ENCODE measurements around the gene AP4E1. TPM values are rescaled to one million over a fixed set of nuclear protein-coding genes. Genes with fewer than 3 reads are reported as not detected.
"Not testable (repeated sequence)": the region's sequence is repeated elsewhere in the genome, so short reads cannot be mapped to it uniquely, and the experiment has no call there.

AP4E1 gene
- total and polyA plus RNA-seq, 12 donors: 2.0 to 11.1 (median 8.8) TPM

- intact Hi-C loops (cut with DNase I): no loop called here
- H3K4me1 ChIP-seq: peaks cover 0 to 5% (median 0%) of the 10 kb centered on the region in 9 donors
- H3K27me3 ChIP-seq: no peaks in the 10 kb centered on the region
- H3K4me3 ChIP-seq: no peak overlapping the region
- 89% methylated on average over 3 of the region's 3 CpGs for WGBS, 2 donors
- no peaks in the 10 kb centered on the region for H3K9me3 ChIP-seq
- no peak for TF ChIP-seq CTCF (IDR thresholded peaks at IDR 0.05)
- ATAC-seq (no peak), DNase-seq (no peak)
- no peaks in the 10 kb centered on the region for H3K36me3 ChIP-seq
- no peak overlapping the region for H3K27ac ChIP-seq
Observed at GRCh38 chr15:51025454-51025846, 117.0 kb downstream of the AP4E1 start.

- ATAC-seq: peak in 2 of 8 donors; percentile 24 to 63
- TF ChIP-seq CTCF (IDR thresholded peaks at IDR 0.05): no peak
- H3K9me3 ChIP-seq: no peaks in the 10 kb centered on the region
- H3K27ac ChIP-seq: no peak overlapping the region
- H3K36me3 ChIP-seq: no peaks in the 10 kb centered on the region
- 82 to 91% methylated on average over 6 of the region's 6 CpGs for WGBS, 2 donors
- peaks cover 0 to 3% (median 0%) of the 10 kb centered on the region in 9 donors for H3K4me1 ChIP-seq
- no peaks in the 10 kb centered on the region for H3K27me3 ChIP-seq
- DNase-seq: no peak
- no peak overlapping the region for H3K4me3 ChIP-seq
- intact Hi-C loops (cut with DNase I): no loop called here
Observed at GRCh38 chr15:51030649-51031316, 122.3 kb downstream of the AP4E1 start.

- H3K27ac ChIP-seq; H3K36me3 ChIP-seq; H3K4me3 ChIP-seq; ATAC-seq; intact Hi-C loops (cut with DNase I); H3K9me3 ChIP-seq; DNase-seq; H3K4me1 ChIP-seq; H3K27me3 ChIP-seq: not testable (repeated sequence)
- WGBS, 2 donors: 95 to 96% methylated on average over 12 to 13 of the region's 13 CpGs
Observed at GRCh38 chr15:51037474-51037873, 129.0 kb downstream of the AP4E1 start.

- TF ChIP-seq CTCF (IDR thresholded peaks at IDR 0.05): no peak
- DNase-seq (no peak), ATAC-seq (no peak)
- Histone ChIP-seq H3K9me3 (no peaks in the 10 kb centered on the region), H3K4me1 (no peaks in the 10 kb centered on the region), H3K4me3 (no peak overlapping the region), H3K36me3 (no peaks in the 10 kb centered on the region), H3K27me3 (no peaks in the 10 kb centered on the region), H3K27ac (no peak overlapping the region)
- intact Hi-C loops (cut with DNase I): no loop called here
- 88 to 89% methylated on average over 7 of the region's 7 CpGs for WGBS, 2 donors
Observed at GRCh38 chr15:51038162-51038973, 129.9 kb downstream of the AP4E1 start.

GRCh38 chr15:51038974-51039319, 130.5 kb downstream of the AP4E1 start:
- no peaks in the 10 kb centered on the region for H3K27me3 ChIP-seq
- H3K9me3 ChIP-seq: no peaks in the 10 kb centered on the region
- no peaks in the 10 kb centered on the region for H3K4me1 ChIP-seq
- no peaks in the 10 kb centered on the region for H3K36me3 ChIP-seq
- no peak for TF ChIP-seq CTCF (IDR thresholded peaks at IDR 0.05)
- 88 to 94% methylated on average over 2 of the region's 2 CpGs for WGBS, 2 donors
- intact Hi-C loops (cut with DNase I): no loop called here
- no peak overlapping the region for H3K4me3 ChIP-seq
- no peak overlapping the region for H3K27ac ChIP-seq
- DNase-seq (no peak), ATAC-seq (no peak)

Data from heart right ventricle (tissue), 16 donors.